ENCODE results near the gene TRIP12. TPM values are rescaled to one million over a fixed set of nuclear protein-coding genes. Genes with fewer than 3 reads are reported as not detected.

TRIP12 gene
- total and polyA plus RNA-seq, 2 of the 13 experiments (the other 11 are each of a cell fraction or from before 2014, with no cell fraction given): 72.1 to 153 TPM

DNA sequence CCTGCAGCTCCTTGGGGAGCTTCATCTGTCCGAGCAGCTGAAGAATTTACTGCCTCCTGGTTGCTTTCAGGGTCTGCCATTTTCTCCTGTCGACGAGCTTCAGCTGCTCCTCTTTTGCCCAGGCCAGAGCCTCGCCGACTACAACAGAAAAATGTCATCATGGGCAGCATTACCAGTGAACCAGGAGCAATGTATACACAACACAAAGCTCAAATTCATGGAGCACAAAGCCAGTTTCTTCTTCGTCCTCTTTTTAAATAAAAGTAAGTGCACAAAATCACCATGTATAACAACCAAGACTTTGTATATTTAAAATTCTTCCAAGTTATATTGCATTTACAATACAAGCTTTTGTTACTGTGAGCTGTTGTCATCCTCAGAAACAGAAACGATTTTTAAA is 85.0 kb downstream of the TRIP12 start (continued):
- TF ChIP-seq, protein P1, sequence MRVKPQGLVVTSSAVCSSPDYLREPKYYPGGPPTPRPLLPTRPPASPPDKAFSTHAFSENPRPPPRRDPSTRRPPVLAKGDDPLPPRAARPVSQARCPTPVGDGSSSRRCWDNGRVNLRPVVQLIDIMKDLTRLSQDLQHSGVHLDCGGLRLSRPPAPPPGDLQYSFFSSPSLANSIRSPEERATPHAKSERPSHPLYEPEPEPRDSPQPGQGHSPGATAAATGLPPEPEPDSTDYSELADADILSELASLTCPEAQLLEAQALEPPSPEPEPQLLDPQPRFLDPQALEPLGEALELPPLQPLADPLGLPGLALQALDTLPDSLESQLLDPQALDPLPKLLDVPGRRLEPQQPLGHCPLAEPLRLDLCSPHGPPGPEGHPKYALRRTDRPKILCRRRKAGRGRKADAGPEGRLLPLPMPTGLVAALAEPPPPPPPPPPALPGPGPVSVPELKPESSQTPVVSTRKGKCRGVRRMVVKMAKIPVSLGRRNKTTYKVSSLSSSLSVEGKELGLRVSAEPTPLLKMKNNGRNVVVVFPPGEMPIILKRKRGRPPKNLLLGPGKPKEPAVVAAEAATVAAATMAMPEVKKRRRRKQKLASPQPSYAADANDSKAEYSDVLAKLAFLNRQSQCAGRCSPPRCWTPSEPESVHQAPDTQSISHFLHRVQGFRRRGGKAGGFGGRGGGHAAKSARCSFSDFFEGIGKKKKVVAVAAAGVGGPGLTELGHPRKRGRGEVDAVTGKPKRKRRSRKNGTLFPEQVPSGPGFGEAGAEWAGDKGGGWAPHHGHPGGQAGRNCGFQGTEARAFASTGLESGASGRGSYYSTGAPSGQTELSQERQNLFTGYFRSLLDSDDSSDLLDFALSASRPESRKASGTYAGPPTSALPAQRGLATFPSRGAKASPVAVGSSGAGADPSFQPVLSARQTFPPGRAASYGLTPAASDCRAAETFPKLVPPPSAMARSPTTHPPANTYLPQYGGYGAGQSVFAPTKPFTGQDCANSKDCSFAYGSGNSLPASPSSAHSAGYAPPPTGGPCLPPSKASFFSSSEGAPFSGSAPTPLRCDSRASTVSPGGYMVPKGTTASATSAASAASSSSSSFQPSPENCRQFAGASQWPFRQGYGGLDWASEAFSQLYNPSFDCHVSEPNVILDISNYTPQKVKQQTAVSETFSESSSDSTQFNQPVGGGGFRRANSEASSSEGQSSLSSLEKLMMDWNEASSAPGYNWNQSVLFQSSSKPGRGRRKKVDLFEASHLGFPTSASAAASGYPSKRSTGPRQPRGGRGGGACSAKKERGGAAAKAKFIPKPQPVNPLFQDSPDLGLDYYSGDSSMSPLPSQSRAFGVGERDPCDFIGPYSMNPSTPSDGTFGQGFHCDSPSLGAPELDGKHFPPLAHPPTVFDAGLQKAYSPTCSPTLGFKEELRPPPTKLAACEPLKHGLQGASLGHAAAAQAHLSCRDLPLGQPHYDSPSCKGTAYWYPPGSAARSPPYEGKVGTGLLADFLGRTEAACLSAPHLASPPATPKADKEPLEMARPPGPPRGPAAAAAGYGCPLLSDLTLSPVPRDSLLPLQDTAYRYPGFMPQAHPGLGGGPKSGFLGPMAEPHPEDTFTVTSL (CRISPR knock-in tag; IDR thresholded peaks at IDR 0.05; ENCODE audit: borderline replicate concordance): no peak
- TF ChIP-seq, protein P2, sequence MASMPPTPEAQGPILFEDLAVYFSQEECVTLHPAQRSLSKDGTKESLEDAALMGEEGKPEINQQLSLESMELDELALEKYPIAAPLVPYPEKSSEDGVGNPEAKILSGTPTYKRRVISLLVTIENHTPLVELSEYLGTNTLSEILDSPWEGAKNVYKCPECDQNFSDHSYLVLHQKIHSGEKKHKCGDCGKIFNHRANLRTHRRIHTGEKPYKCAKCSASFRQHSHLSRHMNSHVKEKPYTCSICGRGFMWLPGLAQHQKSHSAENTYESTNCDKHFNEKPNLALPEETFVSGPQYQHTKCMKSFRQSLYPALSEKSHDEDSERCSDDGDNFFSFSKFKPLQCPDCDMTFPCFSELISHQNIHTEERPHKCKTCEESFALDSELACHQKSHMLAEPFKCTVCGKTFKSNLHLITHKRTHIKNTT (CRISPR knock-in tag; IDR thresholded peaks at IDR 0.05): no peak
- no peak for TF ChIP-seq TRIM24 (CRISPR knock-in tag; IDR thresholded peaks at IDR 0.05)
- TF ChIP-seq, protein P3, sequence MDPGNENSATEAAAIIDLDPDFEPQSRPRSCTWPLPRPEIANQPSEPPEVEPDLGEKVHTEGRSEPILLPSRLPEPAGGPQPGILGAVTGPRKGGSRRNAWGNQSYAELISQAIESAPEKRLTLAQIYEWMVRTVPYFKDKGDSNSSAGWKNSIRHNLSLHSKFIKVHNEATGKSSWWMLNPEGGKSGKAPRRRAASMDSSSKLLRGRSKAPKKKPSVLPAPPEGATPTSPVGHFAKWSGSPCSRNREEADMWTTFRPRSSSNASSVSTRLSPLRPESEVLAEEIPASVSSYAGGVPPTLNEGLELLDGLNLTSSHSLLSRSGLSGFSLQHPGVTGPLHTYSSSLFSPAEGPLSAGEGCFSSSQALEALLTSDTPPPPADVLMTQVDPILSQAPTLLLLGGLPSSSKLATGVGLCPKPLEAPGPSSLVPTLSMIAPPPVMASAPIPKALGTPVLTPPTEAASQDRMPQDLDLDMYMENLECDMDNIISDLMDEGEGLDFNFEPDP (CRISPR knock-in tag; conservative IDR thresholded peaks at IDR 0.05): no peak
- no peak for TF ChIP-seq MZF1 (CRISPR knock-in tag; IDR thresholded peaks at IDR 0.05; ENCODE audit: borderline replicate concordance)
- TF ChIP-seq, protein P4, sequence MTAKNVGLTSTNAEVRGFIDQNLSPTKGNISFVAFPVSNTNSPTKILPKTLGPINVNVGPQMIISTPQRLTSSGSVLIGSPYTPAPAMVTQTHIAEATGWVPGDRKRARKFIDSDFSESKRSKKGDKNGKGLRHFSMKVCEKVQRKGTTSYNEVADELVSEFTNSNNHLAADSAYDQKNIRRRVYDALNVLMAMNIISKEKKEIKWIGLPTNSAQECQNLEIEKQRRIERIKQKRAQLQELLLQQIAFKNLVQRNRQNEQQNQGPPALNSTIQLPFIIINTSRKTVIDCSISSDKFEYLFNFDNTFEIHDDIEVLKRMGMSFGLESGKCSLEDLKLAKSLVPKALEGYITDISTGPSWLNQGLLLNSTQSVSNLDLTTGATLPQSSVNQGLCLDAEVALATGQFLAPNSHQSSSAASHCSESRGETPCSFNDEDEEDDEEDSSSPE (CRISPR knock-in tag; IDR thresholded peaks at IDR 0.05): no peak
